GM12875 (cell line): Measurements from ENCODE around the gene SIPA1L2.

Source experiments
- H3K4me3 ChIP-seq: one replicate; pipeline ENCODE4 v1.5.1; 2011; ENCODE audit warnings: low read depth, low read length, control low read depth
- TF ChIP-seq, protein P1 (sequence below): IDR thresholded peaks from 2 replicates; pipeline ENCODE4 v1.5.1; 2011; ENCODE audit warnings: low read depth, mild to moderate bottlenecking, control low read depth, inconsistent platforms, low read length, moderate library complexity, borderline replicate concordance; ENCODE audit not compliant: insufficient read depth

Gene SIPA1L2

GRCh38 chr1:232596666-232597303, 33.1 kb downstream of the SIPA1L2 start:
- H3K4me3 ChIP-seq = no peak overlapping the region
- TF ChIP-seq, protein P1, sequence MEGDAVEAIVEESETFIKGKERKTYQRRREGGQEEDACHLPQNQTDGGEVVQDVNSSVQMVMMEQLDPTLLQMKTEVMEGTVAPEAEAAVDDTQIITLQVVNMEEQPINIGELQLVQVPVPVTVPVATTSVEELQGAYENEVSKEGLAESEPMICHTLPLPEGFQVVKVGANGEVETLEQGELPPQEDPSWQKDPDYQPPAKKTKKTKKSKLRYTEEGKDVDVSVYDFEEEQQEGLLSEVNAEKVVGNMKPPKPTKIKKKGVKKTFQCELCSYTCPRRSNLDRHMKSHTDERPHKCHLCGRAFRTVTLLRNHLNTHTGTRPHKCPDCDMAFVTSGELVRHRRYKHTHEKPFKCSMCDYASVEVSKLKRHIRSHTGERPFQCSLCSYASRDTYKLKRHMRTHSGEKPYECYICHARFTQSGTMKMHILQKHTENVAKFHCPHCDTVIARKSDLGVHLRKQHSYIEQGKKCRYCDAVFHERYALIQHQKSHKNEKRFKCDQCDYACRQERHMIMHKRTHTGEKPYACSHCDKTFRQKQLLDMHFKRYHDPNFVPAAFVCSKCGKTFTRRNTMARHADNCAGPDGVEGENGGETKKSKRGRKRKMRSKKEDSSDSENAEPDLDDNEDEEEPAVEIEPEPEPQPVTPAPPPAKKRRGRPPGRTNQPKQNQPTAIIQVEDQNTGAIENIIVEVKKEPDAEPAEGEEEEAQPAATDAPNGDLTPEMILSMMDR = no peak

- no peak overlapping the region for H3K4me3 ChIP-seq
- TF ChIP-seq, protein P1 = no peak
These were observed 34.9 kb downstream of the SIPA1L2 start for GRCh38 chr1:232594768-232595698.

GRCh38 chr1:232593717-232594502, 36.0 kb downstream of the SIPA1L2 start:
- TF ChIP-seq, protein P1 = no peak
- H3K4me3 ChIP-seq = no peak overlapping the region

DNA sequence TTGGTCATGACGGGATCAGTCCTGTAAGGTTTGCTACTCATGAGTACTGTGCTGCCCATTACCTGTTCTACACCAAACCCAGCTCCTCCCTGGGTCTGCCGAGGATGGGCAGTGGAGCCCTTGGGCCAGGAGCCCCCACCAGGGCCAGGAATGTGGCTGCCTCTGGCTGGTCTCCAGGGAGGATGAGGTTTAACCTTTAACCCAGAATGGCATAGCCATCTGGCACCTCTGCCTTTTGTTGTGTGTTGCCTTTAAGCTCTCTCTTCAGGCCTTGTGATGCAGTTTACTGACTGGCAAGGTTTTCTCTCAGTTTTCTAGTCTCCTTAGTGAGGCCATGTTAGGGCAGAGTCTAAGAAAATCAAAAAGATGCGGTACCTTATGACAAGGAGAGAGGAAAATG, 38.6 kb downstream of the SIPA1L2 start:
- TF ChIP-seq, protein P1 = no peak

DNA sequence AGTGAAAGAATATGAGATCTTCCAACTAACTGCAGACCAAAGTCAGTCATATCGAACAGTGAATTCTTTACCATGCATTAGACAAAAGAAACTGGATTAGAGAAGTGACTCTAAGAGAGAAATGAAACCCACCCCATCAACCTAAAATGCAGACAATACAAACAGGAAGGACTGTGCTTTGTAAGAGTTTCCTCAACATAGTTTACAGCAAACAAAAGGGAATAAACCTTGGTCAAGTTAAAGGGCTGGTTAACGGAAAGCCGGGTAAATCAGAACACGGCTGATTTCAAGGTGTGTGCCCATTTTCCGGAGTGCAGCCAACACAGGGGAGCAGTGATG, 39.2 kb downstream of the SIPA1L2 start:
- no peak overlapping the region for H3K4me3 ChIP-seq
- TF ChIP-seq, protein P1 = no peak

More for the DNA sequence above, 38.6 kb downstream of the SIPA1L2 start:
- no peak overlapping the region for H3K4me3 ChIP-seq

DNA sequence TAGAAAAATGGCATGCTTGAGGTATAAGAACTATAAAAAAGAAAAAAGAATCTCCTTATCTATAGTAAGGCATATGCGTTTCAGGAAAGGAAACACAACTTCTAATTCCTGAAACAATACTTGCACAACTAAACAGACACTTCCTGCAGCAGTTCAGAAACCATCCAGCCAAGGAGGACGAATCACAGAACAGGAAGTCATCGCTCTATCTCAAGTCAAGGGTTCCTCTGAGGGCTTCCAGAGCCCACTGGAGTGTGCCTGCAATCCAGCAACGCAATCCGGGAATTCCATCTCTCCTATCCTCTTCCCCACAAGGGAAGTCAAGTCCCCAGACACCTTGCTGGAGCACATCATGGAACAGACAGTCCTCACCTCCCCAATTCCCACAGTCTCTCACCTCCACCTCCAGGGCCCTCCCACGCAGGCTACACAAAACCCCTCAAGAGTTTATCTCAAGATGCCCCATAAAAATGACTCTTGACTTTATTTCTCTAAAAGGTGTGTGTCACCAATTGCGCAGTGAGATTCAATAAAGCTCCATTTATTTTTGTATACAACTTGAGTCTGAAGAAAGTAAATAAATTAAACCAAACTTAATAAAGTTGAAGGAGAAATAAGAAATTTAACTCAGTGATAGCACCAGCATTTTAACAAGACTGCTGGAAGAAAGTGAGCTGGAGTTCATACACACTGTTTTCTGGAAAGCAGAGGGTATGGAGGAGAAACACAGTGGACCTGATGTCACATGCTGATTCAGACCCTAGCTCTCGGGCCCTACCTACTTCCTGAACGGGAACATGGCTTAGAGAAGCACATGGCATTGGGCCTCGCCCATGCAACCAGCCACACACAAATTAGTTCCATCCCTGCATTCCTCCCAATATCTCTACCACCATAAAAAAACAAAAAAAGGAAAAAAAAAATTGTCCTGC, 39.9 kb downstream of the SIPA1L2 start:
- TF ChIP-seq, protein P1 = no peak
- no peak overlapping the region for H3K4me3 ChIP-seq
